Glutamatergic neuron (in vitro differentiated cells): ENCODE results near the gene VAC14. TPM values are rescaled to one million over a fixed set of nuclear protein-coding genes. Genes with fewer than 3 reads are reported as not detected.

Experiments used
- DNase-seq: peaks from one replicate; pipeline ENCODE4 v3.0.0; 2022
- H3K27ac Mint-ChIP-seq: one replicate; pipeline ENCODE4 v1.8.0; 2020; ENCODE audit warnings: mild to moderate bottlenecking, mixed read lengths, inconsistent platforms; ENCODE audit not compliant: unreplicated experiment
- H3K27me3 Mint-ChIP-seq: one replicate; pipeline ENCODE4 v1.8.0; 2020; ENCODE audit warnings: mild to moderate bottlenecking, moderate library complexity, mixed read lengths, inconsistent platforms; ENCODE audit not compliant: unreplicated experiment
- H3K36me3 Mint-ChIP-seq: one replicate; pipeline ENCODE4 v1.8.0; 2020; ENCODE audit warnings: mild to moderate bottlenecking, mixed read lengths, inconsistent platforms; ENCODE audit not compliant: unreplicated experiment
- H3K4me1 Mint-ChIP-seq: one replicate; pipeline ENCODE4 v1.8.0; 2020; ENCODE audit warnings: mild to moderate bottlenecking, low read depth, mixed read lengths, inconsistent platforms; ENCODE audit not compliant: unreplicated experiment
- H3K4me3 Mint-ChIP-seq: one replicate; pipeline ENCODE4 v1.8.0; 2020; ENCODE audit warnings: mild to moderate bottlenecking, mixed read lengths, inconsistent platforms; ENCODE audit not compliant: unreplicated experiment
- H3K9me3 Mint-ChIP-seq: one replicate; pipeline ENCODE4 v1.8.0; 2020; ENCODE audit warnings: mild to moderate bottlenecking, moderate library complexity, mixed read lengths, inconsistent platforms; ENCODE audit not compliant: unreplicated experiment
- CTCF ChIP-seq: fragments of 200-600 bp; sonication (generic); IDR thresholded peaks from one replicate; pipeline ENCODE4 v1.5.0; 2021; ENCODE audit not compliant: partially characterized antibody, unreplicated experiment
- total RNA-seq: library from RNA; stranded (reverse); fragmentation: NEBNext Ultra II Directional; extraction: Animal tissue kit (Norgen Biotek cat#: 25700); gene quantifications from one replicate; pipeline ENCODE4 v1.2.1, GENCODE V29; 2021; ENCODE audit not compliant: unreplicated experiment

Gene VAC14
- total RNA-seq, 1 donor from 2014 or later = 50.2 TPM

GRCh38 chr16:70715055-70715858, 85.7 kb downstream of the VAC14 start:
- H3K27me3 Mint-ChIP-seq = peaks cover 4% of the 10 kb centered on the region
- no peak for TF ChIP-seq CTCF
- H3K4me1 Mint-ChIP-seq = peaks cover 31% of the 10 kb centered on the region
- H3K9me3 Mint-ChIP-seq = peaks cover 4% of the 10 kb centered on the region
- H3K36me3 Mint-ChIP-seq = peaks cover 13% of the 10 kb centered on the region
- no peak for DNase-seq
- H3K27ac Mint-ChIP-seq = no peak overlapping the region
- peak overlapping the region; percentile 42 for H3K4me3 Mint-ChIP-seq

DNA sequence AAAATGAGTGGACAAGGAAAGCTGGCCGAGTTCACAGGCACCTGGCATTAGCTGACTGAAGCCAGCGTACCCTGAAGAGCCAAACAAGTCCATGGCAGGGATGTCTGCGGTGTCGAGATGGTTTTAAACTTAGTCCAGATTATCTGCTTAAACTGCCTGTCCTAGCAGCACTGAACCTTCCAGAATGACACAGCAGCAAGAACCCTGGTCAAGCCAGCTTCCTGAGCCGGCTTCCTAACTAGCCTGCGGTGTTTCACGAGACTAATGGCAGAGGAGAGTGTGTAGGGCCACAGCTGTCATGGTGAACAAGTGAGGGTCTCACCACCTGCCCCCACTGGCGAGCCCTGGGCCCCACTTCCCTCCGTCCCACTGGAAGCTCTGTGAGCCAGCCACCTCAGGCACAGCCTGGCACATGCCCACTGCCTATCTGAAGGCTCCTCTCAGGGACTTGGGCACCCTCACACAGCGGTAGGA, 86.3 kb downstream of the VAC14 start:
- TF ChIP-seq CTCF = no peak
- Mint-ChIP-seq H3K9me3 (peaks cover 4% of the 10 kb centered on the region), H3K36me3 (peaks cover 6% of the 10 kb centered on the region), H3K27ac (peak overlapping the region; percentile 33), H3K4me1 (peaks cover 31% of the 10 kb centered on the region), H3K27me3 (peaks cover 4% of the 10 kb centered on the region), H3K4me3 (no peak overlapping the region)
- no peak for DNase-seq

- Mint-ChIP-seq H3K4me3 (no peak overlapping the region), H3K27me3 (peaks cover 4% of the 10 kb centered on the region), H3K4me1 (peaks cover 31% of the 10 kb centered on the region), H3K27ac (no peak overlapping the region), H3K9me3 (peaks cover 4% of the 10 kb centered on the region), H3K36me3 (no peaks in the 10 kb centered on the region)
- no peak for TF ChIP-seq CTCF
- no peak for DNase-seq
Observed at GRCh38 chr16:70713824-70714223, 87.1 kb downstream of the VAC14 start.

- H3K4me1 Mint-ChIP-seq = peaks cover 31% of the 10 kb centered on the region
- no peak for TF ChIP-seq CTCF
- H3K27me3 Mint-ChIP-seq = peaks cover 4% of the 10 kb centered on the region
- no peak overlapping the region for H3K27ac Mint-ChIP-seq
- no peak for DNase-seq
- H3K36me3 Mint-ChIP-seq = no peaks in the 10 kb centered on the region
- H3K9me3 Mint-ChIP-seq = peaks cover 4% of the 10 kb centered on the region
- no peak overlapping the region for H3K4me3 Mint-ChIP-seq
Observed at GRCh38 chr16:70713342-70713741, 87.6 kb downstream of the VAC14 start.

DNA sequence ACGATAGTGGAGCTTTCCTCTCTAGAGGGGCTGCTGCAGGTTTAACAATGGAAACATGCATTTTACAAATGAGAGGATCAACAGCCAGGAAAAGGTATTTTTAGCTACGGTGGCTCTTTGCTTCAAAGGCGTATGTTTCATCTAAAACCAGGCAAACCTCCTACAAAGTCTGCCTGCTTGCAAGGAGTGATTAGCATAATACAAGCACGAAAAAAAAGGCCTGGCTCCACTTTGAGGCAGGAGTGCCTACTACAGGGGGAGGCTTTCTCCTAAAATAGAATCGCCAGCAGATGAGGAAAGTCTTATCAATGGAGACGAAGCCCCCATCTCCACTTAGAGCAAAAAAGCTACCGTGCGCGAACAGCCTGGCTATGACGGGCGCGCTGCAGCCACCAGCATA, 88.0 kb downstream of the VAC14 start:
- Mint-ChIP-seq H3K36me3 (no peaks in the 10 kb centered on the region), H3K9me3 (peaks cover 5% of the 10 kb centered on the region), H3K27ac (no peak overlapping the region), H3K4me1 (peaks cover 31% of the 10 kb centered on the region), H3K27me3 (peaks cover 4% of the 10 kb centered on the region), H3K4me3 (peak overlapping the region; percentile 42)
- DNase-seq = no peak
- TF ChIP-seq CTCF = no peak
